ENCODE measurements around the gene SCUBE3. TPM values are rescaled to one million over a fixed set of nuclear protein-coding genes. Genes with fewer than 3 reads are reported as not detected.

The SCUBE3 gene
- total RNA-seq, 1 donor from 2014 or later: 0.56 TPM

GRCh38 chr6:35192301-35192860, 21.4 kb upstream of the SCUBE3 start:
- TF ChIP-seq CTCF (IDR thresholded peaks at IDR 0.05): no peak
- DNase-seq: no peak
- Histone ChIP-seq H3K4me3 (no peak overlapping the region), H3K27me3 (ENCODE audit: low read depth) (no peaks in the 10 kb centered on the region), H3K4me1 (no peaks in the 10 kb centered on the region), H3K9me3 (no peaks in the 10 kb centered on the region), H3K36me3 (no peaks in the 10 kb centered on the region), H3K27ac (no peak overlapping the region)
- intact Hi-C loops (cut with DNase I): no loop called here
- ATAC-seq: peak in 1 of 2 donors; percentile 15

DNA sequence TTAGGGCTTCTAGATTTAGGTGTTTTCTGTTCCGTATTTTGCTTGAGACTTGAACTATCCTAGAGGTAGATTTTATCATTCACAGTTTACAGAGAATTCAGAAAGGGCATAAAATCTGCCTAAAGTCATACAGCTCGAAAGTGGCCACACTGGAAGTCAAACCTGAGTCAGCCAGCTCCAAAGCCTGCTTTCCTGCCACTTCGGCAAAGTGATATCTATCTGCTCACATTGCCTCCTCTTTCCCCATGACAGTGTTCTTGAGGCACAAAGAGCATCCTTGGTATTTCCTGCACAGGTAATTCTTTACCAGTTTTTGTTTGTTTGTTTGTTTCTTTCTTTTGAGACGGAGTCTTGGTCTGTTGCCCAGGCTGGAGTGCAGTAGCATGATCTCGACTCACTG, 19.4 kb upstream of the SCUBE3 start:
- no peak for DNase-seq
- no peak for ATAC-seq
- no peaks in the 10 kb centered on the region for H3K4me1 ChIP-seq
- no peak for TF ChIP-seq CTCF (IDR thresholded peaks at IDR 0.05)
- intact Hi-C loops (cut with DNase I): no loop called here
- H3K9me3 ChIP-seq: no peaks in the 10 kb centered on the region
- H3K27ac ChIP-seq: no peak overlapping the region
- no peaks in the 10 kb centered on the region for H3K27me3 ChIP-seq (ENCODE audit: low read depth)
- no peaks in the 10 kb centered on the region for H3K36me3 ChIP-seq
- H3K4me3 ChIP-seq: no peak overlapping the region

DNA sequence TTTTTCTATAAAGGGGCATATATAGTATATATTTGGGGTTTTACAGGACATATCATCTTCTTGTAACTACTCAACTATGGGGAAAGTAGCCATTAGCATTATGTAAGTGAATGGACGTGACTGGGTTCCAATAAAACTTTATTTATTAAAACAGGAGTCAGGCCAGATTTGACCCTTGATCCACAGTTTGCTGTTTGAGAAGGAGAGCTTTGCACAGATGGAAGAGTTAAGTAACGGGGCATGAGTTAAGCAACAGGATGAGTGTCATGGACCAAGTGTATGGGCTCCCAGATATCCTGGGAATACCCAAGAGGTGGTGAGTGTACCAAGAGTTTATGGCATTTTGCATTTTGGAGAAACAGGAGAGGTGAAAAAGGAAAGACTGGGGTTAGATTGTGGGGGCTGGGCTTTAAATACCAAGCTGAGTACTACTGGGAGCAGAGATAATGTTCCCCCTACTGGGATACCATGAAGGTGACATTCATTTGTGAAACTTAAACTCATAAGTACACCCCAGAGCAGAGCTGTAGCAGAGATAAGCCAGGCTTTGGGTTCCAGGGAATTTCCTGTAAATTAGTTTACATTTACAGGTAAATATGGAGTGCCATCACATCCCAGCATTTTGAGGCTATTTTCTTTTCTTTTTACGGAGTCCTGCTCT, 18.5 kb upstream of the SCUBE3 start:
- no peaks in the 10 kb centered on the region for H3K9me3 ChIP-seq
- no peaks in the 10 kb centered on the region for H3K27me3 ChIP-seq (ENCODE audit: low read depth)
- no peak overlapping the region for H3K4me3 ChIP-seq
- H3K36me3 ChIP-seq: no peaks in the 10 kb centered on the region
- ATAC-seq (no peak), DNase-seq (no peak)
- intact Hi-C loops (cut with DNase I): no loop called here
- no peaks in the 10 kb centered on the region for H3K4me1 ChIP-seq
- TF ChIP-seq CTCF (IDR thresholded peaks at IDR 0.05): no peak
- H3K27ac ChIP-seq: no peak overlapping the region

DNA sequence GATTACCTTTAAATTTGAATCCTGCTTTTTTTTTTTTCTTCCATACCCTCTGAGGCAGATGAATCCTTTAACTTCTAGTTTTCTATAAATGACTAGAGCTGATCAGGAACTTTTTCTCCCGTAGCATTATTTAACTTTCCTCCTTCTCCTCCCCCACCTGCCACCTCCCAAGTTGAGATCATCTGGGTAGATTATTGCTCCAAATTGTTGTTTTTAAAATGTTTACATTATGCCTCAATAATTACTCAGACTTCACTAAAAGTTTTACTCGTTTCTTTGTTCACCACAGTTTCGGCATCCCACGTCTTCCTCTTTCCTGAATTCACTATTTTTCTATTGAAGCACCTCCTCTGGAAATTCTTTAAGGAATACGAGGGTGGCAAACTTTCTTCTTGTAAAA, 16.6 kb upstream of the SCUBE3 start:
- Histone ChIP-seq H3K36me3 (no peaks in the 10 kb centered on the region), H3K9me3 (no peaks in the 10 kb centered on the region), H3K4me3 (no peak overlapping the region), H3K27me3 (ENCODE audit: low read depth) (no peaks in the 10 kb centered on the region), H3K4me1 (no peaks in the 10 kb centered on the region), H3K27ac (no peak overlapping the region)
- no peak for ATAC-seq
- no peak for DNase-seq
- no peak for TF ChIP-seq CTCF (IDR thresholded peaks at IDR 0.05)
- intact Hi-C loops (cut with DNase I): no loop called here

DNA sequence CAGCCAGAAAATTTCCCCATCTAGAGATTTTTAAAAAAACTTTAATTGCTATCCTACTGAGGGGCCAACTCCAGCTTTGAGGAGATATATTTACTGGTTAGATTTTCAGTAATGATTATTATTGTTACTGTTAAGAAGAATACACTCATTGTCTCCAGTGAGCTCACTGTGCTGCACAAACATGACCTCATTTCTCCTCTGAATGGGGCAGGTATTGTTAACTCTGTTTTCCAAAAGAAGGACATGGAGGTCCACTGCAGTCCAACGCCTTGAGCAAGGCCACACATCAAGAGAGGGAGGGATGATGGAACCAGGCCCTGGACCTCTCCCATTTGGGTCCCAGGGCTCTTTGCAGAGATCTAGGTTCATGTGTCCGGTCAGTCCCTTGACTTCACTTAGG, 13.9 kb upstream of the SCUBE3 start:
- Histone ChIP-seq H3K9me3 (no peaks in the 10 kb centered on the region), H3K4me3 (no peak overlapping the region), H3K4me1 (no peaks in the 10 kb centered on the region), H3K36me3 (no peaks in the 10 kb centered on the region), H3K27me3 (ENCODE audit: low read depth) (no peaks in the 10 kb centered on the region), H3K27ac (no peak overlapping the region)
- no peak for TF ChIP-seq CTCF (IDR thresholded peaks at IDR 0.05)
- ATAC-seq (no peak), DNase-seq (no peak)
- intact Hi-C loops (cut with DNase I): no loop called here

All from lower lobe of right lung (tissue), 2 donors.